ENCODE results near the gene ADAM12.
"Not testable (repeated sequence)": the region's sequence is repeated elsewhere in the genome, so short reads cannot be mapped to it uniquely, and the experiment has no call there.

ADAM12 gene

DNA sequence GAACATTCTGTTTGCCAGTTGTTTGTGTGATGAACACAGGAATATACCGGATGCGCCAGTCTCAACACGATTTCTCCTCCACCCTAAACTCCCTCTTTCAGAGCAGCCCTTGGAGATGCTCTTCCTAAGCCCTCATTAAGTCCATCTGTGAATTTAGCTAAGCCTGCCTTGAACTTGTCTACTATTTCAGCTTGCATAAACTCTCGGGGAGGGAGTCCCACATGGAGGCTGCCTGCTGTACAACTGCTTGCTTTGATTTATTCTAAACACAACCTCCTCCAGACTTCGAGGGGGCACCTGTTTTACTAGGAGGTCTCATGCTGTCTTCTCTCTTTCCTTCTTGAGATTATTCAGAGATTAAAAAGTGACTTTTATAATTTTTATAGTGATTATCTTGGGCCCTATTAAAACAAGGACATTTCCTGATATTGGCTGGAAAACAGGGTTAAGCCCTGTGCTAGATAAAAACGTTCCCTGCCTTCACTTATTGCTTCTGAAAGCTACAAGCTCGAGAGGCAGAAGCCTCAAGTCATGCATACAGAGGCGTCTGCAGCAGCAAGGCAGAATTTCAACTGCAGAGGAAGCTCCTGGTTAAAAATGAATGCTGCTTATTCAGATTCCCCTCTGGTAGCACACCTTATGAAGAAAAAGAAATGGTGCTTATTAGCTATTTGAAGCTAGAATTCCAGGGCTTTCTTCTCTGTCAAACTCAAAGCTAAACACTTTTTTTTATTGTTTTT is 317.6 kb downstream of the ADAM12 start:
- no peak for DNase-seq

DNA sequence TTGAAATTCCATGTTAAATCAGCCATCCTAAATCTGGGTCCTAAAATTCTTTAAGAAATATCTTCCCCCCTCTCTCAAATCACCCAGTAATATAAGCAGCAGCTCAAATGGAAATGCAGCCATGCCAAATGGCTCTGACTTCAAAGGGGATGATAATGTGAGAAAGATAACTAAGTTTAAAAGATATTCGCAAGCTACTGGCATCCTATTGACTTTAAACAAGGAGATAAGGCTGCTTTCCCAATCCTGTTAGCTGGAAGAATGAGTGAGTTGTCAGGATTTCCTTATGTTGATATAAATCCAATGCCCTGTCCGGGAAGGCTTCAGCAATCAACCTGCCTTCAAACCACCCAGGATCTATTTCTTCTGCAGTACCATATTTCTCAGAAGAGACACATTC is 320.0 kb downstream of the ADAM12 start:
- DNase-seq, result no peak

DNA sequence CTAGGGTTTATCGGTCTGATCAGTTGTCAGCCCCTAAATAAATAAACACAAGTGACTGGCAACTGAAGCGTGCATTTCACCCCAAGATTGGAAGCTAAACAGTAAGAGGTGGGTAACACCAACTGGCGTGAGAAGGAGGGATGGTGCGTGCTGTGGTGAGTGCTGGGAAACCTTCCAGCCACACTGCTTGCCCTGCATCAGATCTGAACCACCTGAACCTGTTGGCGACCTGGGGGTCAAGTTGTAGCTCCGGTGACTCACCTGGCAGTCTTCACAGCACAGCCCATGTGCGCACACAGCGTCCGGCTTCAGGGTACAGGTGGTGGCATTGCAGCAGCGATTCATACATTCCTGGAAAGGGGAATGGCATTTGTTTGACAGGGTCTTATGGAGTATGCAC is 321.8 kb downstream of the ADAM12 start:
- DNase-seq, result no peak

DNA sequence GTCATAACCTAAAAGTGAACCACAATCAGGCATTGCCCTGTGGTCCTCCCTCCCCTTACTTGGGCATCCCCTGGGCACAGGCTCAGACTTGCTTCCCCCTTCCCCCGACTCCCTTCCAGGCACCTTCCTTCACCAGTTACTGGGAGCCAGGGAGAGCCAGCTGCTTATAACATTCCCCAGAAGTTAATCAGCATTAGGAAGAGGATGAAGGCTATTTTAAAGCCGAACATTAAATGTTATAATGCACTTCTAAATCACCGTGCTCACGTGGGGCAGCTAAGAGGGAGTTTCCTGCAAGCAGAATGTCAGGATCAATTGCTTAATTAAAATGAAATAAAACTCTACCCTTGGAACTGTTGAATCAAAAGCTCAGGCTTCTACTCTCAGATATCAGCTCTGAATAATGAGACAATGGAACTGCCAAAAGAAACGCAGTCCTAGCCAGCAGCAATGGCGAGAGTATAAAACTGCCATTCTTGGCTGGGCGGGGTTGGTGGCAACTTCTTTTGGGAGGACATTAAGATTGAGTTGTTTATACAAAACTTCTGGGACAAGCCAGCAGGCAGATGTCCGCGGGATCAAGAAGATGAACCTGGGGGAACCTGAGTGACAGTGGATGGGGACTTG is 322.4 kb downstream of the ADAM12 start:
- DNase-seq, result no peak

DNA sequence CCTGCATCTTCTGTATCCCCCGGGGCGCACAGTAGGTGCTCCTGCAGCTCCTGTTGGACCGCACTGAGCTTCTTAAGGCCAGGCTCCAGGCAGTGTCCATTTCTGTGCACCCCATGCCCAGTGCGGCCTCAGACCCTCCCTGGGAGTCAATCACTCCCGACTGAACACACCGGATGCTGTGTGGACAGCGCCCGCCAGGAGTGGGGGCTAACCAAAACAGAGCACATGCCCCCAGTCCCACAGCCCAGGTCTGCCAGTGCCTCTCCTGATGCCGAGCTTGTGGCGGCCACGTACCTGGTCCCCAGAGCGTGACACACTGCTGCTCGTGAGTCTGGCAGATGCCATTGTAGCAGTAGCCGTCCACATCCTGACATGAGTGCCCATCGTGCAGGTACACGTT is 323.8 kb downstream of the ADAM12 start:
- DNase-seq, result no peak

DNA sequence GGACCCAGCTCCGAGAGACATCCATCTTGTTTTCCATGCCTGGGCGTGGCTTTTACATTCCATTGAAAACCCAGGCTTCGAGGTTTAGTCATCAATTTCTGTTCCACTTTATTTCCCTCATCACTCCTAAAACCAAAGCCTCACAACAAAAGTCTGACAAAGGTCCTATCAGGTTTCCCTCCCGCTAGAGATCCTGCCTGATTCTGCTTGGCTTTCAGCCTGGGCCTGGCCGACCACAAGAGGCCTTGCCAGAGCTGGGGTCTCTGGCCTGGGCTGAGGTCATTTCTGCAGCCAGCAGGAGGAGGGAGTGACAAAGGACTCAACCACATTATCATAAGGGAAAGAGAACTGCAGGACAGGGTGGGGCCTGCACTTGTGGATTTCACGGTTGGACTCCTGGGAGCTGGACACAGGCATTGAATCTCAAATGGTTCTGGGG is 324.9 kb downstream of the ADAM12 start:
- DNase-seq, result no peak

DNA sequence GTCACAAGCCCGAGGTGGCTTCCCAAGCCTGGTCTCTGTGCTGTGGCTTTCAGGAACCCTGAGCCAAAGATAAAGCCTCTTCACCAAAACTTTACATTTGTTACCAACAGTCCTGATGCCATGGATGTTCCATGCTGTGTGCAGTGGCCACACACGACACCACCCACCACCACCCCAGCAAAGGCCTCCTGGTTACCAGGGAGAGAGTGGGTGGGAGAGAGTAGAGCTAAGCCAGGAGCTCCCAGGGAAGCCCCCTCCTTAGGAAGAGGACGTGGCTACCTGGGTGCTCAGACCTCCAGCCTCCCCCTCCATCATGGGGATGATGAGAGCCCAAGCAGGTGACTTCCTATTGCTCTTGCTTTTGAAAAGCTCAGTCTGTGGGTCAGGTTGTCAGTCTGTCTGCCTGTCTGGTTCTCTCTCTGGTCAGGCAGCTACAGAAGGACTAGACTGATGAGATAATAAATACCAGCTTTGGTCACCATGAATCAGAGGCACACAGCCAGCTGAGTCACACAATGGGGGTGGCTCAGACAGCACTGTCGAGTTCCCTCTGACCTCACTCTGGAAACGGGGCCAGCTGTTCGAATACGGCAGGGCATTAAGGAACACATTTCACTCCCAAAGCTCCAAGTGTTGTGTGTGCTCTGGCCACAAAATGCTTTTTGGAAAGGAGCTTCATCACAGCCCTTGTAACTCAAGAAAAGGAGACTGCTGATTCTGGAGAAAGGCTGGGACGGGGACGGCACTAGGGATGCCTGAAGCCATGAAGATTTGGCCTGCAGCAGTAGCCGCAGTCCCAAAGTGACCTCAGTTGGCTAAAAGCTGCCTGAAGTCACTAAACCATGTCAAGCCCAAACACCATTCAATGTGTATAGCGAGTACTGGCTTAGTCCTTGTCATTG is 325.9 kb downstream of the ADAM12 start:
- DNase-seq, result no peak

DNA sequence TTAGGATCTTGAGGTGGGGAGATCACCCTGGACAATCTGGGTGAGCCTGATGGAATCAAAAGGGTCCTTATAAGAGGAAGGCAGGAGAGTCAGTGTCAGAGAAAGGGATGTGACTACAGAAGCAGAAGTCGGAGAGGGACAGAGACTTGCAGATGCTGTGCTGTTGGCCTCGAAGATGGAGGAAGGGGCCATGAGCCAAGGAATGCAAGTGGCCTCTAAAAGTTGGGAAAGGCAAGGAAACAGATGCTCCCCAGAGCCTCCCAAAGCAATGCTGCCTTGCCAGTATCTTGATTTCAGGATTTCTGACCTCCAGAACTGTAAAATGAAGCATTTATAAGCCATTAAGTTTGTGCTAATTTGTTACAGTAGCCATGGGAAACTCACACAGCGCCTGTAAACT is 326.8 kb downstream of the ADAM12 start:
- no peak for DNase-seq

DNA sequence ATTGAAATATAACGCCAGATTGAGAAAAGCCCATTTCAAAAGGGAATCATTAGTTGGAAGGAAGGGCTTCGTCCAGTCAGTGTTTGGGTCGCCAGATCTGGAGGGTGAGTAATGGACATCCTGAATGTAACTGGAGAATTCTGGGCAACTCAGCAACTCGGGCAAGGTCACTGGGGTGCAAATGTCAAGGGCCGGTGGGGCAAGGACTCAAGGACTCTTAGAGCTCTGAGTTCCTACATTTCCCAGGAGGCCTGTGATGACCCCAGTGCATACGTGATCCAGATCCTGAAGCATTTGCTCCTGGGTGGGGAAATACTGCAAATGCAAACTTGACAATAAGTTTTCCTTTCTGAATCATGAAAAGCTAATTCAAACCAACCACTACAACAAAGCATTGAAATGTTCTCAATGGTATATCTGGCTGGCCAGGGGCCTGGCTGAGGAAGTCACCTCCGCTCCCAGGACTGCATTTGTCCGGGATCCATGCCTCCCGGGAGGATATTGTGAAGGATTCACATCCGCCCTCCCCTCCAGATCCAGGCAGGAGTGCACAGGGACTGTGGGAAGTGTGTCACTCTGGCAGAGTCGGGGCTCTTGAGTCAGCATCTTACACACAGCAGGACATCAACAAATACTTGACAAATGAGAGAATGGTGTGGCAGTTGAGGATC is 327.9 kb downstream of the ADAM12 start:
- no peak for DNase-seq

DNA sequence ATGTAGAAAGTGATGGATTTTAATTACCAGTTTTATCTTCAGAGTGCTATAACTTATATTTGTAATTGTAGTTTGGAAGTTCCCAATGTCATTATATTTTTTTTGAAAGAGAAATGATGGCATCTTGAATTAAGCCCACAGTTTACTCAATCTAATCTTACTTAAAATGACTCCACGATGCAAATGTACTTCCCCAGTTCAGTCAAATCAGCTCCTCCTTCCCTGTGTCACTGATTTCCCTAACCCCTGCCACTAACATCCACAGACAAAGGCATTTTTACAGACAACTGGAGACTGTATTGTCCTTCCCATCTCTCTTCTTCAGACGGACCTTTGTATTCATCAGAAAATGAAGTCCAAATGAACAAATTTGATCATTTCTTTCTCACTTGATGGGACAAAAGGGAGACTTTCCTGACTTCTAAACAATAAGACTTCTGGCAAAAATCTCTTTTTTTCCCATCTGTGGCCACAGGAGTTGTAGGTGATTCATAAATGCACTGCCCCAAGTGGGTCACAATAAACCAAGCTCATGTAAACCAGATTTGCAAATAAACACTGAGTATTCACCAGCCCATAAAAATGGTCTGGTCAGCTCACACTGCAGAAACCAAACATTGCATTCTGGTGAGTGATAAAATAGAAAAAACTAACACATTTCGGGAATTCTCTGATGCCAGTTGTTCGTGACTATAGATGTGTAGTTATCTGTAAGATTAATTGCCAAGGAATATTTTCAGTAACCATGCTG is 329.0 kb downstream of the ADAM12 start:
- no peak for DNase-seq

DNA sequence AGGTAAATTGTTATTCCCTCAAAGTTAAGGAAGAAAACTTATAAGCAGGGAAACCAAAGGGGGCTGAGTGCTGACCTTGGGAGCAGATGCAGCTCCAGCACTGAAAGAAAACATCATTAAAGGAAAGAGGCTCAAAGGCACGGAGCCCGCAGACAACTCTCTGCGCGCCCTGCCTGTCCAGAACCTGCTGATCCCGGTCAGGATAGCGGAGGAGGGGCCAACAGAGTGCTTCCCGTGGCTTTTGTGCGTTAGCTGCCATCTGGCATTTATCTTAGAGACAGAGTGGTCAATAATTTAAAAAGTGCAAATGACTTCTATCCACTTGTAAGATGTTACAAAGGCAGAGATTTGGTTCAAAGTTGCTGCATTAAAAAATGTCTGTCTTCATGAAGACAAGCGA is 329.8 kb downstream of the ADAM12 start:
- DNase-seq, result no peak

DNA sequence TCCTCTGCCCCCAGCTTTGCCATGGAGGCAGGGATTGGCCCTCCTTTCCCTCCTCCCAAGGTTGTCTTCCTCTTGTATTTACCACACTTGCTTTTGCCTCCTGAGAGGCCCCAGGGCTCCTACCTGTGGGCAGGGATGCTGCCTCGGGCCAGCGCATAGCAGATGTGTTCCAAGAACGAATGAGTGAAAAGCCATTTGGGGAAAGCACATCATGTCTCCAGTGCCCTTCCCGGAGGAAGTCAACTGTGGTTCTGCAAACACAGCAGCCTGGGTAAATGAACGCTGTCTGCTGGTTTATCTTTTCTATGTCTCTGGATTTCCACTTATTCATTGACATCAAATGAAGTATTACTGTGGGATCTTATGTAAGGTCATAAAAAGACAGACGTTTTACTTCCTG is 330.2 kb downstream of the ADAM12 start:
- no peak for DNase-seq

DNA sequence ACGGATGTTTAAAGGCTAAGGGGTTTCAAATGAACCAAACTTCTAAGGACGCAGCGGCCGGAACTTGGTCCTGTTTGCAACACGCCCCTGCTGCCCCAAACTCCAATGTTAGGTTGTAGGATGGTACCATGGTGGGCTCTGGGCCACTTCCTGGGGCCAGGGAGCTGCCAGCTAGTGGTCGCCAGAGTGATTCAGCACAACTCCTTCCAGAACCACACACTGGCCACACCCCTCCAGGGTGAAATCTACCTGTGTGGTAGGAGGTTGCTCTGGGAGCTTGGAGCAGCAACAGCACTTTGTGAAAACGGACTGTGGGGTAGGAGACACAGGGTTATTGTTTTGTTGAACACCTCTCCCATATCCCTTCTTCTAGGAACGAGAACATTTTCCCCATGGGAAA is 330.8 kb downstream of the ADAM12 start:
- DNase-seq, result no peak

DNA sequence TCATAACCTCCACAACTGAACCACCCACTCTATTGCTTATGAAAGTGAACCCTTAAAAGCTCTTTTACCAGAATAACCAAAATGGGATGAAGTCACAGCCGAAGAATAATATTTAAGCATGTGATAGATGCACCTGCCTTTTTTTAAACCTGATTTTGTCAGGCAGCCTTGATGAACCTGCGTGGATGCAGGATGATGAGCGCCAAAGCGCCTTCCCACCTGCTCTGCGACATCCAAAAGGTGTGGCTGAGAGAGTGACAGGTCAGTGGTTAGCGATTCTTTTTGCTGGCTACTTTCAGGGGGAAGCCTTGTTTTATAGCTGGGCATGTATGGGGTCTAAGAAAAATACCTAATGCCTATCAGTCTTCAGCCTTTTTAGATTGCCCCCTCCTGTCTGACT is 334.1 kb downstream of the ADAM12 start:
- DNase-seq, result no peak

DNA sequence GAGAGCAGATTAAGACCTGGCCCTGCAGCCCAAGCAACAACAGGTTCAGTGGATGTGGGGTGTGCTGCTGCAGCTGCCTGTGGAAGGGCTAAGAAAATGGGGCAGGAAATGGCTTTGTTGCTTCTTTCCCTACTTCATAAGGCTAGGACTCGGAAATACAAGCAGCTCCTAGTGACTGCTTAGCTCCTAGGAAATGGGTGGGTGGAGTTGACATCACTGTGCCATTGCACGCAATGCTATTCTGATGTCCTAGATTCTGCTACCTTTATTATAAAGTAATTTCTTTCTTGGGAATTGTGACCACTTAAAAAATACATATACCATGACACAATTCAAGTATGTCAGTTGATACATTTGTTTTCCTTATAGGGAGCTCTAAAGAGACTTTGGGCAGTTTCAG is 336.1 kb downstream of the ADAM12 start:
- DNase-seq, result no peak

DNA sequence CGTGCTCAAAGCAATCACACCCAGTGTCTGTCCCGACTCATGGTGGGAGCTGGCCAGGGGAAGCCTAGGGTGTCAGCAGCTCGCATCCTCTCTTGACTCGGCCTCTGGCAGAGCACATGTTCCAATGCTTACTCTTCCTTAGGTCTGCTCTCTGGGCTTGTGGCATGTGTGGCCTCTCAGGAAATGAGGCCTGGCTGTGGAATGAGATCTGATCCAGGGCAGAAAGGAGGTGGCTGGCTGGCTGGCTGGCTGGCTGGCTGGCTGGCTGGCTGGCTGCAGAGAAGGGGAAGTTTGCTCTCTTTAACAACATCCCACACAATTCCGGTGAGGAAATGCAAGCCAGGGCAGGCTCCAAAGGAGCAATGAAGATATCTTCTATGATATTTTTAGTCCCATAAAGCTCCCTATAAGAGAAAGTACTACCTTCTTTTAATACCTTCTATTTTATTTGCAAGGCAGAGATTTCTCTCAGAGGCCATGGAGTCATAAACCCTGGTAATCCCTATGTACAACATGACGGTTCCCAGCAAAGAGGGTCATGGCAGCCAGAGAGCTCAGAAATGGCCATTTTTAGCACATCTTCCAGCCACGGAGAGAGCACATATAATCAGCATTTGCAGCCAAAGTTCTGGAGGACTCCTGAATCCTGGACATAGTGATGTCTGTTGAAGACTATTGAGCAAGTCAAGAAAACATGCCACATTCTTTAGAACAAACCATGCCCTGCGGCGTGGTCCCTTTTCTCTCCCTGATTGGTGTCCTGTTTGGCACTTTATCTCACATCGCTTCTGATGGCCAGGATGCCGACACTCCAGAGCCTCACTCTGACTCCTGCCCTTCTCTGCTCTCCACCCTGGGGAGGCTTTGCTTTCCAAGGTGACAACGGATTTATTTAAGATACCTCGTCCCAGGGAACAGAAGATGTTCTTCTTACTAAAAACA is 338.2 kb downstream of the ADAM12 start:
- DNase-seq, result no peak

DNA sequence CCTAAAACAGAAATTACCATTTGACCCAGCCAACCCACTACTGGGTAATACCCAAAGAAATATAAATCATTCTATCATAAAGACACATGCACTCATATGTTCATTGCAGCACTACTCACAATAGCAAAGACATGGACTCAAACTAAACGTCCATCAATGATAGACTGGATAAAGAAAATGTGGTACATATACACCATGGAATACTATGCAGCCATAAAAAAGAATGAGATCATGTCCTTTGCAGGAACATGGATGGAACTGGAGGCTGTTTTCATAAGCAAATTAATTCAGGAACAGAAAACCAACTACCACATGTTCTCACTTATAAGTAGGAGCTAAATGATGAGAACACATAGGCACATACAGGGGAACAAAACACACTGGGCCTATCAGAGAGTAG is 340.5 kb downstream of the ADAM12 start:
- not testable (repeated sequence) for DNase-seq

DNA sequence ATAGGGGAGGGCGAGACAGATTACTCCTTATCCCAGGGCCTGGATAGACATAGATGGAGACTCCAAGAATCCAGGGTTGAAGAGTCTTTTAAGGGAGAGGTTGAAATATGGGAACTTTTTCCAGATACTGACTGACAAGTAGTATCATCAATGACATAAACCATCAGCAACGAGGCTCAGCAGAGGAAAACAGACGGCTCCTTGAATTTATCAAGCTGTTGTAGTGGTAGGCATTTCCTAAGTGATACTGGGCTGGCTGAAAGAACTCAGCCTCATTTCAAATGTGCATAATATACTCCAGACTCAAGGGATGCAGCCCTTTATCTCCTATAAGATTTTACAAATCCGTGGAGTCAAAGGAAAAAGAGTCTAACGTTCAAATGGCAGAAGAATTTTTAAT is 341.4 kb downstream of the ADAM12 start:
- DNase-seq, result no peak

DNA sequence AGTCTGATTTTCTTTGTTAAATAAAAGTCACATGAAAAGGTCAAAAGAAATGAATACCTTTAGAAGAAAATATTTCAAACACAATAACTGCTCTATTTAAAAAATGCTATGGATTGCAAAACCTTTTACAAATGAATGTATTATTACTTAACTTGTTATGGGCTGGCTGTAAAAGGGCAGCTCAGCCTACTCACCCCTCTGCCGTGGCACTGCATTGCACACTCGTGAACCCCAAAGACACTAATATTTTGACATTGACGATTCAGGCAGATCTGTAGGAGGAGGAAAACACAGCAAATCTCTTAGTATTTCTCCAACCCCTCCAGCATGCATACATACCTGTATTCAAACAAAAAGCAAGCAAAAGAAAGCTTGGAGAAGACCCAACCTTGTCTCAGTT is 342.4 kb downstream of the ADAM12 start:
- DNase-seq, result no peak

DNA sequence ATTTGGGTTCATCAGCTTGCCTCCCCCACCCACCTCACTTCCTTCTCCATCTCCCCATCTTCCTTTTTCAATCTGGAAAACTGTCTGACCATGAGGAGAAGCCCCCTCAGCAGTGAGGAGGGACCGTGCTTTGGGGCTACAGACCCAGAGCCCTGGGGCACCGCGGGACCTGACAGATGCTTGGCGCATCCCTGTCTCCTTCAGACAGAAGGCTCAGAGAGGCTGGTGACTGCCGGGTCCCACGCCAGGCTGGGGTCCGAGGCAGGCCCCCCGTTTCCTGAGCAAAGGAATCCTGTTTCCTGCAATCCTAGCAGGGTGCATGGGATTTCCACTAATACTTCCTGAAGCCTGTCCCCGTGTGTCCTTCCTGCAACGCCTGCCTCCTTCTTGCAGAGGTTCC is 344.9 kb downstream of the ADAM12 start:
- DNase-seq, result no peak

DNA sequence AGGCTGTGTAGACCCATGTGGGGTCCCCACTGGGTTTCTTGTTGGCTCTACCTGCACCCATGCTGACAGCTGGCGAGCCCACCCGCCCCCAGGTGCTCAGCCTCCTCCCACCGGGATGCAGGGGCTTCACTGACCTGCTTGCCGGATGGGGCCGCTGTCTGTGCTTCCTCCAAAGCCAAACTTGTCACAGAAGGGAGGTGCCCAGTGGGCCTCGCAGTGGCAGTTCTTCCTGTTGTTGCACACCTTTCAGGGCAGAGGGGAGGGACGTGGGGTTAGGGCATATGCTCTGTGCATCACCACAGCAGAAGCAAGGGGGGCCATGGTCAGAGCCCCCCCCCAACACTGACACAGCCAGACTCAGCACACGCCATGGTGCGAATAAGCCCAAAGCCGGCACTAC is 345.4 kb downstream of the ADAM12 start:
- DNase-seq, result no peak

All from activated T-cell treated with anti-CD3 and anti-CD28 coated beads for 4 hours (primary cell).